Kidney glomerular epithelial cell (primary cell): ENCODE results near the gene CLN6.
"Not testable (repeated sequence)": the region's sequence is repeated elsewhere in the genome, so short reads cannot be mapped to it uniquely, and the experiment has no call there.

Source experiments
- DNase-seq: peaks from one replicate; lab custom pipeline; 2025; lab: John Stamatoyannopoulos, UW

Gene CLN6

GRCh38 chr15:68206711-68207151 lies 22.8 kb downstream of the CLN6 start:
- no peak for DNase-seq

GRCh38 chr15:68205954-68206539 lies 23.5 kb downstream of the CLN6 start:
- no peak for DNase-seq

- no peak for DNase-seq
Observed at GRCh38 chr15:68205558-68205944, 24.0 kb downstream of the CLN6 start.

- DNase-seq: no peak
Observed at GRCh38 chr15:68204776-68205557, 24.6 kb downstream of the CLN6 start, which contains the start of gene CALML4. Gene CALML4, minus strand, starts transcription at chr15:68205332. Its CDS starts 85 bp downstream, at chr15:68205247.

GRCh38 chr15:68204361-68204760 lies 25.2 kb downstream of the CLN6 start:
- DNase-seq: no peak

- no peak for DNase-seq
Observed at GRCh38 chr15:68203956-68204355, 25.6 kb downstream of the CLN6 start.

- no peak for DNase-seq
Observed at GRCh38 chr15:68203486-68203885, 26.0 kb downstream of the CLN6 start.

GRCh38 chr15:68202994-68203393 lies 26.5 kb downstream of the CLN6 start:
- DNase-seq: not testable (repeated sequence)

- no peak for DNase-seq
Observed at GRCh38 chr15:68201879-68202261, 27.7 kb downstream of the CLN6 start.

GRCh38 chr15:68201153-68201878 lies 28.2 kb downstream of the CLN6 start:
- no peak for DNase-seq

GRCh38 chr15:68200016-68200861 lies 29.3 kb downstream of the CLN6 start:
- no peak for DNase-seq

GRCh38 chr15:68199340-68199739 lies 30.2 kb downstream of the CLN6 start:
- no peak for DNase-seq

GRCh38 chr15:68197661-68198437 lies 31.7 kb downstream of the CLN6 start:
- no peak for DNase-seq

- DNase-seq: no peak
Observed at GRCh38 chr15:68197170-68197492, 32.4 kb downstream of the CLN6 start.

- no peak for DNase-seq
Observed at GRCh38 chr15:68196445-68197169, 32.9 kb downstream of the CLN6 start.

- no peak for DNase-seq
Observed at GRCh38 chr15:68195336-68196112, 34.0 kb downstream of the CLN6 start.

GRCh38 chr15:68192804-68193486 lies 36.6 kb downstream of the CLN6 start:
- DNase-seq: no peak

GRCh38 chr15:68192117-68192516 lies 37.4 kb downstream of the CLN6 start:
- no peak for DNase-seq

- no peak for DNase-seq
Observed at GRCh38 chr15:68191555-68191954, 38.0 kb downstream of the CLN6 start.
